ENCODE results near the gene TBL1XR1. TPM values are rescaled to one million over a fixed set of nuclear protein-coding genes. Genes with fewer than 3 reads are reported as not detected.

The TBL1XR1 gene
- total RNA-seq, 1 donor from 2014 or later: 372 TPM

DNA sequence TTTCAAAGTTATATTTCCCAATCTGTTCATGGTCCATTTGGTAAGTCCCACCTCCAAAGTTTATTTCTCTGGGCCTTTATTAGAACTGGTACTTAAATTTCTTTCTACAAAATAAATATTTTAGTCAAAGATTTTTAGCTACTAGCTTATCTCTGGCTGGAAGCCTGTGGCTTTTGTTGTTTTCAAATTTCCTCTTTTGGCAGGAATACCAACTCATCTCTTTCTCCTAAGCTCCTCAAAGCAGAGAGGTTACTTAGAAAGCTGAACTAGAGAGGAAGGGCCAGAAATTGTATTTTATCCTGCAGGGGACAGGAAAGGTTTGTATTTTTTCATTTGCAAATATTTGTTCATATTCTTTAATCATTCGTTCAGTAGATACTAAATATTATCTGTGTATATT, 227.8 kb downstream of the TBL1XR1 start:
- Mint-ChIP-seq H3K9me3 (no peaks in the 10 kb centered on the region), H3K36me3 (ENCODE audit: low read depth) (no peaks in the 10 kb centered on the region), H3K27ac (no peak overlapping the region), H3K4me3 (no peak overlapping the region), H3K4me1 (no peaks in the 10 kb centered on the region), H3K27me3 (no peaks in the 10 kb centered on the region)
- TF ChIP-seq, protein P1, sequence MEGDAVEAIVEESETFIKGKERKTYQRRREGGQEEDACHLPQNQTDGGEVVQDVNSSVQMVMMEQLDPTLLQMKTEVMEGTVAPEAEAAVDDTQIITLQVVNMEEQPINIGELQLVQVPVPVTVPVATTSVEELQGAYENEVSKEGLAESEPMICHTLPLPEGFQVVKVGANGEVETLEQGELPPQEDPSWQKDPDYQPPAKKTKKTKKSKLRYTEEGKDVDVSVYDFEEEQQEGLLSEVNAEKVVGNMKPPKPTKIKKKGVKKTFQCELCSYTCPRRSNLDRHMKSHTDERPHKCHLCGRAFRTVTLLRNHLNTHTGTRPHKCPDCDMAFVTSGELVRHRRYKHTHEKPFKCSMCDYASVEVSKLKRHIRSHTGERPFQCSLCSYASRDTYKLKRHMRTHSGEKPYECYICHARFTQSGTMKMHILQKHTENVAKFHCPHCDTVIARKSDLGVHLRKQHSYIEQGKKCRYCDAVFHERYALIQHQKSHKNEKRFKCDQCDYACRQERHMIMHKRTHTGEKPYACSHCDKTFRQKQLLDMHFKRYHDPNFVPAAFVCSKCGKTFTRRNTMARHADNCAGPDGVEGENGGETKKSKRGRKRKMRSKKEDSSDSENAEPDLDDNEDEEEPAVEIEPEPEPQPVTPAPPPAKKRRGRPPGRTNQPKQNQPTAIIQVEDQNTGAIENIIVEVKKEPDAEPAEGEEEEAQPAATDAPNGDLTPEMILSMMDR (IDR thresholded peaks at IDR 0.05): no peak
- ChIA-PET POLR2A (no interaction called here), CTCF (no interaction called here)
- ATAC-seq (ENCODE audit: low read depth) (no peak), DNase-seq (no peak)
- intact Hi-C loops (cut with micrococcal nuclease): no loop called here
